PFSK-1 (cell line): Measurements from ENCODE around the gene ZNRF4.

Experiments
- FOXP2 ChIP-seq: optimal IDR thresholded peaks from 2 replicates; pipeline ENCODE3; 2011; ENCODE audit warnings: borderline replicate concordance, control low read depth, inconsistent platforms; ENCODE audit not compliant: insufficient read depth; ENCODE audit errors: extremely low read length, extremely low read depth
- POLR2AphosphoS5 ChIP-seq: IDR thresholded peaks from 2 replicates; pipeline ENCODE4 v1.6.1; 2012; ENCODE audit warnings: low read depth, mild to moderate bottlenecking, control low read depth, low read length, moderate library complexity
- SIN3A ChIP-seq: IDR thresholded peaks from 2 replicates; pipeline ENCODE4 v1.6.1; 2012; ENCODE audit warnings: mild to moderate bottlenecking, low read length, moderate library complexity, borderline replicate concordance; ENCODE audit not compliant: insufficient read depth
- TAF1 ChIP-seq: IDR thresholded peaks from 2 replicates; pipeline ENCODE4 v1.6.1; 2012; ENCODE audit warnings: low read length, control low read depth, borderline replicate concordance; ENCODE audit not compliant: insufficient read depth
- TF ChIP-seq, protein P1 (sequence below), 2 experiments: IDR thresholded peaks; 2 replicates each; pipeline versions ENCODE4 v1.6.1 to v1.8.0; 2011 to 2012; ENCODE audit warnings: low read depth in 2 of 2, low read length in 2 of 2, control low read depth in 1 of 2, inconsistent platforms in 1 of 2, mild to moderate bottlenecking in 1 of 2, moderate library complexity in 1 of 2; ENCODE audit not compliant: insufficient read depth in 1 of 2

The ZNRF4 gene

GRCh38 chr19:5478925-5479588, 23.8 kb downstream of the ZNRF4 start:
- TF ChIP-seq SIN3A (no peak), TAF1 (no peak), POLR2AphosphoS5 (no peak), FOXP2 (no peak)
- TF ChIP-seq, protein P1, sequence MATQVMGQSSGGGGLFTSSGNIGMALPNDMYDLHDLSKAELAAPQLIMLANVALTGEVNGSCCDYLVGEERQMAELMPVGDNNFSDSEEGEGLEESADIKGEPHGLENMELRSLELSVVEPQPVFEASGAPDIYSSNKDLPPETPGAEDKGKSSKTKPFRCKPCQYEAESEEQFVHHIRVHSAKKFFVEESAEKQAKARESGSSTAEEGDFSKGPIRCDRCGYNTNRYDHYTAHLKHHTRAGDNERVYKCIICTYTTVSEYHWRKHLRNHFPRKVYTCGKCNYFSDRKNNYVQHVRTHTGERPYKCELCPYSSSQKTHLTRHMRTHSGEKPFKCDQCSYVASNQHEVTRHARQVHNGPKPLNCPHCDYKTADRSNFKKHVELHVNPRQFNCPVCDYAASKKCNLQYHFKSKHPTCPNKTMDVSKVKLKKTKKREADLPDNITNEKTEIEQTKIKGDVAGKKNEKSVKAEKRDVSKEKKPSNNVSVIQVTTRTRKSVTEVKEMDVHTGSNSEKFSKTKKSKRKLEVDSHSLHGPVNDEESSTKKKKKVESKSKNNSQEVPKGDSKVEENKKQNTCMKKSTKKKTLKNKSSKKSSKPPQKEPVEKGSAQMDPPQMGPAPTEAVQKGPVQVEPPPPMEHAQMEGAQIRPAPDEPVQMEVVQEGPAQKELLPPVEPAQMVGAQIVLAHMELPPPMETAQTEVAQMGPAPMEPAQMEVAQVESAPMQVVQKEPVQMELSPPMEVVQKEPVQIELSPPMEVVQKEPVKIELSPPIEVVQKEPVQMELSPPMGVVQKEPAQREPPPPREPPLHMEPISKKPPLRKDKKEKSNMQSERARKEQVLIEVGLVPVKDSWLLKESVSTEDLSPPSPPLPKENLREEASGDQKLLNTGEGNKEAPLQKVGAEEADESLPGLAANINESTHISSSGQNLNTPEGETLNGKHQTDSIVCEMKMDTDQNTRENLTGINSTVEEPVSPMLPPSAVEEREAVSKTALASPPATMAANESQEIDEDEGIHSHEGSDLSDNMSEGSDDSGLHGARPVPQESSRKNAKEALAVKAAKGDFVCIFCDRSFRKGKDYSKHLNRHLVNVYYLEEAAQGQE (IDR thresholded peaks at IDR 0.05; ENCODE audit: insufficient read depth in 1 of 2, low read depth in 2 of 2, low read length in 2 of 2): no peak

GRCh38 chr19:5479958-5480357, 24.7 kb downstream of the ZNRF4 start:
- TF ChIP-seq, protein P1 (IDR thresholded peaks at IDR 0.05; ENCODE audit: insufficient read depth in 1 of 2, low read depth in 2 of 2, low read length in 2 of 2): no peak
- TF ChIP-seq TAF1: no peak
- no peak for TF ChIP-seq SIN3A
- TF ChIP-seq FOXP2: no peak
- TF ChIP-seq POLR2AphosphoS5: no peak

DNA sequence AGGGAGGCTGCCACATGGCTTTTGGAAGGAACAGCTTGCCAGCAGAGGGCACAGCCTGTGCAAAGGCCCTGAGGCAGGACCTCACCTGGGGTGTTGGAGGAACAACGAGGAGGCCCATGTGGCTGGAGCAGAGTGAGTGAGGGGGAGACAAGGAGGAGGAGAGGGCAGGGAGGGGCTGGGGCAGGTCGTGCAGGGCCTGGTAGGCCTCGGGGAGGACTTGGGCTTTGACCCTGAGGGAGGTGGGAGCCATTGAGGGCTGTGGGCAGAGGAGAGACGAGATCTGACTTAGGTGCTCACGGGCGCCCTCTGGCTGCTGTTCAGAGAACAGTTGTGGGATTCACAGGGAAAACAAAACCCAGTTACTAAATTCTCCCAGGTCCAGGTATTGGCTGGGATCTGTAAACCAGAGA, 25.2 kb downstream of the ZNRF4 start:
- TF ChIP-seq, protein P1 (IDR thresholded peaks at IDR 0.05; ENCODE audit: insufficient read depth in 1 of 2, low read depth in 2 of 2, low read length in 2 of 2): no peak
- TF ChIP-seq TAF1: no peak
- no peak for TF ChIP-seq FOXP2
- no peak for TF ChIP-seq SIN3A
- TF ChIP-seq POLR2AphosphoS5: no peak

- TF ChIP-seq TAF1 (no peak), POLR2AphosphoS5 (no peak), FOXP2 (no peak), SIN3A (no peak)
- TF ChIP-seq, protein P1 (IDR thresholded peaks at IDR 0.05; ENCODE audit: insufficient read depth in 1 of 2, low read depth in 2 of 2, low read length in 2 of 2): no peak
These were observed 26.7 kb downstream of the ZNRF4 start for GRCh38 chr19:5481957-5482356.
